Measurements from ENCODE around the gene GADD45A.

DNA sequence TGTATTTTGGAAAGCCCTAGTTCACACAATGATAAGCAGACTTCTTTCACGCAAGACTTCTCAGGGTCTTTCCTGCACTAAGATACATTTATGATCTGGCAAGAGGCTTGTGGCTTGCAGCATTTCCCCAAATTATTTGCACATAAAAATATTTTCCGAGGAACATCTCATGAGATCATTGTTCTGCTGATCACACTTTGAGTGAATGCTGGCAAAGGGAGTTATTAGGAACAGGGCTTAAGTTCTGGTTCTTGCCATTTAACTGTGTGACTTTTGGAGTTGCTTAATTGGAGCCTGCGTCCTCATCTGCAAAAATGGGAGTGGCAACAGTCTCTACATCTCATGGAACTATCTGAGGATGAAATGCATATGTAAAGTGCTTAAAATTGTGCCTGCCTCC is 50.2 kb downstream of the GADD45A start:
- TF ChIP-seq EZH2 (IDR thresholded peaks at IDR 0.05; ENCODE audit: low read length, unreplicated experiment) (no peak), CTCF (conservative IDR thresholded peaks at IDR 0.05; ENCODE audit: low read depth, low read length) (no peak)

All from PC-3 (cell line).